GOT3 (cell line): ENCODE measurements around the gene TPRG1L.
"Not testable (repeated sequence)": the region's sequence is repeated elsewhere in the genome, so short reads cannot be mapped to it uniquely, and the experiment has no call there.

ENCODE experiments used
- DNase-seq: peaks from one replicate; lab custom pipeline; 2025; ENCODE audit warnings: mixed read lengths; lab: John Stamatoyannopoulos, UW

TPRG1L gene

GRCh38 chr1:3624200-3625136 is at the start of gene TPRG1L:
TSS of gene TPRG1L (plus strand) at chr1:3625015. CDS start at chr1:3625073, 58 bp downstream.
- DNase-seq = peak; percentile 85

- DNase-seq = not testable (repeated sequence)
Observed at GRCh38 chr1:3575515-3575914, 49.3 kb upstream of the TPRG1L start.

- no peak for DNase-seq
Observed at GRCh38 chr1:3575993-3576392, 48.8 kb upstream of the TPRG1L start.

- no peak for DNase-seq
Observed at GRCh38 chr1:3577300-3577699, 47.5 kb upstream of the TPRG1L start.

DNA sequence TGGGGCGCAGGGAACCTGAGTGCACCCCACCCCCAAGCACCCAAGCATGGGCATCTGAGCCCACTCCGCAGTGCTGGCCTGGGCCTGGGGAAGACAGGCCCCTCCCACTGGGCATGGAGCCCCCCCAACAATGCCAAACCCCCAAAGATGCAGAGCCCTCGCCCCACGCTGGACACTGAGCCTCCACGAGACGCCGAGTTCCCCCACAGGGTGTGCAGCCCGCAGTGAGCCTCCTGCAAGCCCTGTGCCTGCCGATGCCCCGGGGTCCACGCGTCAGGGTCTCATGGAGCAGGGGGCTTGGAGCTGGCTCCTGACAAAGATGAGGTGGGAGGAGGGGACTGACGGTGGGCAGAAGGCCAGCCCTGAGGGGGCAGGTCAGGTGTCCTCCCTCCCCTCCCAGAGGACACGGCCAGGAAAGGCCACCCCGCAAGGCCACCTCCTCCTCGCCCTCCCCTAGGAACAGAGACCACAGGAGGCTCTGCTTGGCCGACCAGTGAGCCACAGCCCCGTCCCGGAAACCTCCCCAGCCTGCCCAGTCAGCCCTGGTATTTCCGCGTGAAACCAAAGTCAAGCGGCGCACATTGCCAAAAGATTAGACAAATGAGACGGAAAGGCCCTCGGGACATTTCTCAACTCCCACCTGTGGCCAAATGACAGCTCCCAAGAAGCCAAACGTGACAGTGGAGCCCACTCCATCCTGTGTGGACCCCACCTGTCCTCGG is 46.9 kb upstream of the TPRG1L start:
- DNase-seq = no peak

DNA sequence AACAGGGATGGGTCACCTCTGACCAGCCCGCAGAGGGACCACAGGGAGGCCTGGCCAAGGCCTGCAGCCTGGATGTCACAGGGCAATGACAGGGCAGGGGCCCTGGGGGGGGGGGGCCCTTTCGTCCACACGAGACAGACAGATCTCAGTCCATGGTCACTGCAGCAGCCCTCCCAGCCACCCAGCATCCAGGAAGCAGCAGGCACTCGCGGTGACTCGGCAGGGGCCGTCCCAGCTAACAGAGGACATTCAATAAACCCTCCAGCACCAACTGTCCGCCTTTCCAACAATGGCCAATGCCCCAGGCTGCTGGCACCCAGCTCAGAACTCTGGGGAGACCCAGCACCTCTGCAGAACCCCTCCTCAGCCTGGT is 46.4 kb upstream of the TPRG1L start:
- DNase-seq = no peak

- no peak for DNase-seq
Observed at GRCh38 chr1:3578906-3579305, 45.9 kb upstream of the TPRG1L start.

DNA sequence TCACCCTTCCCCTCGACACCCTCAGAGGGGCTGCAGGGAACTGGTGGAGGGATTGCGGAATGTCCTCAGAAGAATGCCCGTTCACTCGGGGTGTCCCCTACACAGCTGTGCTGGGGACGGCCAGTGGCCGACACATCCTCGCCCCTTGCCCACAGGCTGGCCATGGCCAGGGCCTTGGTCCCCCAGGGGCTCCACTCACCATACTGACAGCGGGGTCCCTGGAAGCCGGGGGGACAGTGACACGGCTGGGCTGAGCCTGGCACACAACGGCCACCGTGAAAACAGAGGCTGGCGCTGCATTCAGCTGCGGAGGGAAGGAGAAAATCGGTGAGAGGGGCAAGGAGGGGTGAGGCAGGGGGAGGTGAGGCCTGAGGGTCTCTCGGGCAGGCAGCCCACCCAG is 45.2 kb upstream of the TPRG1L start:
- no peak for DNase-seq

DNA sequence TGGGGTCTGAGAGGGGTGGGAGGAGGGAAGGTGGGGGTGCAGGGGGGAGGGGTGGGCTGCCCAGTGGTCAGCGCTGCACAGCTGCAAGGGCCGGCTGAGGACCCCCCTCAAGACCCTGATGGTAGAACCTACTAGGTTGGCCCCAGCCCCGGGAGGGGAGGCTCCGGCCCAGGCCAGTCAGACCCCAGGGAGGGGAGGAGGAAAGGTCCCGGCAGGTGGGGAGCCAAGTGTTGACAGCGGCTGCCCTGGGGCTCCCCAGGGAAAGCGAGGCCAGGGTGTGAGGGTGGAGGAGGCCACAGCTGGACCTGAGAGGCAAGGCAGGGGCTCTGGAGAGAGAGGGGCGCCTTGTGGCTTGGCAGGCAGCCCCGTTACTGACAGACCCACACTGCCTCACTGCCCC is 44.6 kb upstream of the TPRG1L start:
- DNase-seq = no peak

GRCh38 chr1:3581296-3582036 is 43.3 kb upstream of the TPRG1L start:
- no peak for DNase-seq

DNA sequence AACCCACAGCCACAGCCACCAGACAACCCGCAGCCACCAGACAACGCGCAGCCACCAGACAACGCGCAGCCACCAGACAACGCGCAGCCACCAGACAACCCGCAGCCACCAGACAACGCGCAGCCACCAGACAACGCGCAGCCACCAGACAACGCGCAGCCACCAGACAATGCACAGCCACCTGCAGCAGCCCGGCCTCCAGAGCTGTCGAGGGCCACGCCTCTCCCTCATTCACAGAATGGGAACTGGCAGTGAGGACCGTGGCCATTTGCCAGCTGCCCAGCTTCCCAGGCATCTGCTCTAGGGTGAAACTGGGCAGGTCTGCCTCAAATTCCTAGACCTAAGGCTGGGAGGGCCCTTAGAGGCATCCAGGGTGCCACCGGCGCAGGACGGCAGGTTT is 41.1 kb upstream of the TPRG1L start:
- DNase-seq = not testable (repeated sequence)

DNA sequence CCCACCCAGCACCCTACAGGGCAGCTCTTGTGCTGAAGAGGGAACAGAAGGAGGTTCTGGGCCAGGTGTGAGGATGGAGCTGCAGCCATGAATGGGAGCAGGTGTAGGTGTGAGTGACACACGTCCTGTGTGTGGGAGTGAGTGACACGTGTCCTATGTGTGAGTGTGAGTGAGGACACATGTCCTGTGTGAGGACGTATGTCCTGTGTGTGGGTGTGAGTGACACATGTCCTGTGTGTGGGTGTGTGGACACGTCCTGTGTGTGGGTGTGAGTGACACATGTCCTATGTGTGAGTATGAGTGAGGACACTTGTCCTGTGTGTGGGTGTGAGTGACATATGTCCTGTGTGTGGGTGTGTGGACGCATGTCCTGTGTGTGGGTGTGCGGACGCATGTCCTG is 39.9 kb upstream of the TPRG1L start:
- no peak for DNase-seq

- DNase-seq = not testable (repeated sequence)
Observed at GRCh38 chr1:3585353-3585868, 39.4 kb upstream of the TPRG1L start.

- DNase-seq = no peak
Observed at GRCh38 chr1:3585940-3586568, 38.8 kb upstream of the TPRG1L start.

- DNase-seq = no peak
Observed at GRCh38 chr1:3586986-3587759, 37.6 kb upstream of the TPRG1L start.

DNA sequence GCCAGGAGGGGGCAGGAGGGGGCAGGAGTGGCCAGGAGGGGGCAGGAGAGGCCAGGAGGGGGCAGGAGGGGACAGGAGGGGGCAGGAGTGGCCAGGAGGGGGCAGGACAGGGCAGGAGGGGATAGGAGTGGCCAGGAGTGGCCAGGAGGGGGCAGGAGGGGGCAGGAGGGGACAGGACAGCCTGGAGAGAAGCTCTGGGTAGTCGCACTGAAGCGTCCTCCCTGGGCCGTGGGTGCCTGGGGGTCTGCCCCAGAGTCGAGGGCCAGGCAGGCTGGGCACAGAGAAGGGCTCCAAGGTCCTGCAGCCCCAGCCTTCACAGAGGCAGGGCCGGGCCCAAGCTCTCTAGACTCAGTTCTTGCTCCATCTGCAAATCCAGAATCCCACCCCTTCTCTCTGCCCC is 36.4 kb upstream of the TPRG1L start:
- DNase-seq = no peak

DNA sequence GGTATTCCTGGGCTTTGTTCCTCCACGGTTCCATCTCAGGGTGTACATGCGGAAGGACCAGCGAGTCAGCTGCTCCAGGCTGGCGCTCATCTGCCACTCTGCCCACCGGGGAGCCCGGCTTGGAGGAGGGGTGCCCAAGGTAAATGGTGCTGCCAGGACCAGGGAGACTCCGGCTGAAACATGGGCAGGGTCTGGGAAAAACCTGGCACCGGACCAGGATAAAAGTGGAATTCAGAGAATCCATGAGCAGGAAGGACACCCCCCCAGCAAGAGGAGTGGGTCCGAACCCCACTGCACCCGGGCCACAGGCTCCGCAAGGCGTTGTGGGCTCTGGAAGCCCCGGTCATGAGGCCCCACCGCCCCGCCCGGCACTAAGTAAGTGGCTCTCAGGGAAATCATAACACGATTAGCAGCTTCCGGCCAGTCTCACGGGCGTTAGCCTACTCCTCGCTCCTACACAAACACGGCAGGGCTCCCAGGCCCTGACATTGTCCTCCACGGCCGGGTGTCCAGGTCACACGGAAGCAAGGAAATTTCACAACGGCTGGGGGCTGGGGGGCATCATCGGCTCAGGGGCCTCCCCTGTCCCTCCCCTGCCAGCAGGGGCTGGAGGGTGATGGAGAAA is 34.6 kb upstream of the TPRG1L start:
- DNase-seq = no peak

- DNase-seq = no peak
Observed at GRCh38 chr1:3590951-3591865, 33.6 kb upstream of the TPRG1L start.

DNA sequence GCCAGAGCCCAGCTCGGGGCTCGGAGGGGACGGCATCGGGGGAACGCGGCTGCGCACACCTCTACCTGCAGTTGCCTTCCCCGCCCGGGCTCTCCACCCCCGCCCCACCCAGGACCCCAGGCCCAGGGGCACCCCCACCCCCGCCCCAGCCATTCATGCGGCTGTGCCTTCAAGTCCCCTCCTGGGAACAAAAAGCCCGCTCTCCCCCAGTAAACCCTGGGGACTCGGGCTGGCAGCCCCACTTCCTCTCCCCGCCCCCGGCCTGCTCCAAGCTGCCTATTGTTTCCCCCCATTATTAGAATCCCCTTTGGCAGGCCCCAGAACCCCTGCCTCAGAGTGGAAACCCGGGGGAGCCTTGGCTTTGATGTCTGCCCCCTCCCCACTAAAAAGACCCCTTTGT is 31.5 kb upstream of the TPRG1L start:
- DNase-seq = no peak
